Cardiac muscle cell (in vitro differentiated cells and primary cell): Measurements from ENCODE around the gene OPTC. TPM values are rescaled to one million over a fixed set of nuclear protein-coding genes. Genes with fewer than 3 reads are reported as not detected.

Experiments used
- DNase-seq, 2 donors: peaks; one replicate each; pipeline versions ENCODE4 v3.0.0 to v3.0.0-alpha.2; 2010 to 2017; ENCODE audit warnings: low read depth in 1 of 2, low spot score in 1 of 2
- H3K27ac ChIP-seq: fragments of 200-600 bp; sonication (generic); 2 replicates; pipeline ENCODE4 v1.5.1; 2016
- H3K27me3 ChIP-seq: fragments of 200-600 bp; sonication (generic); 2 replicates; pipeline ENCODE4 v1.6.0; 2016; ENCODE audit warnings: control low read depth
- H3K36me3 ChIP-seq: fragments of 200-600 bp; sonication (generic); 2 replicates; pipeline ENCODE4 v1.5.1; 2016; ENCODE audit warnings: control low read depth
- H3K4me1 ChIP-seq: fragments of 200-600 bp; sonication (generic); 2 replicates; pipeline ENCODE4 v1.8.1; 2017; ENCODE audit warnings: low read depth, mild to moderate bottlenecking, mixed run types
- H3K4me3 ChIP-seq: fragments of 200-600 bp; sonication (generic); 2 replicates; pipeline ENCODE4 v1.5.1; 2016; ENCODE audit warnings: mild to moderate bottlenecking
- H3K9me3 ChIP-seq: fragments of 200-600 bp; sonication (generic); 2 replicates; pipeline ENCODE4 v1.5.1; 2017; ENCODE audit warnings: low read depth, mild to moderate bottlenecking, control low read depth
- polyA plus RNA-seq: library from polyadenylated mRNA; unstranded; fragments of >200 nt; fragmentation: Nextera tagmentation; extraction: Ambion mirVana; gene quantifications from 2 replicates; pipeline ENCODE4 v1.2.1, GENCODE V29; 2016
- total RNA-seq: library from RNA; depleted of rRNA; stranded (reverse); fragments of >200 nt; gene quantifications from 2 replicates; pipeline ENCODE4 v1.2.3, GENCODE V29; 2016
- TF ChIP-seq, protein P1 (sequence below): IDR thresholded peaks from 2 replicates; pipeline ENCODE4 v1.5.1; 2012; ENCODE audit warnings: low read depth, mild to moderate bottlenecking, low read length

Gene OPTC
- total and polyA plus RNA-seq, 2 experiments from 2014 or later, result not detected

DNA sequence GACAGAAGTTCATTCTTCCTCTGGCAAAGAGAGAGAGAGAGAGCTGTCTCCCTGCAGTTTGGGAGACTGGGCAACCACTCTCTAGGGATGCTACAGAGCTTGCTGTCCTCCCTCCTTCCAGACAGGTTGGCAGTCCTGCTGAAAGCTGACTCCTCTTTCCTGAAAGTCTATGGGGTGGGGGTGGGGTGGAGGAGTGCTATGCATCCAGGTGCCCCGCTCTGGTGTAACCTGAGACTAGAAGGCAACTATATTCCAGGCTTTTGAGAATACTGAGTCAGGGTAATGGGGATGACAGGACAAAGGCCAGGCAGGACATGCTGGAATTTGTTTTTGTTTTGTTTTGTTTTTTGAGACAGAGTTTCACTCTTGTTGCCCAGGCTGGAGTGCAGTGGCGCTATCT is 55.4 kb downstream of the OPTC start:
- Histone ChIP-seq H3K4me1 (peaks cover 14% of the 10 kb centered on the region), H3K27me3 (no peaks in the 10 kb centered on the region), H3K9me3 (no peaks in the 10 kb centered on the region), H3K27ac (no peak overlapping the region), H3K4me3 (no peak overlapping the region), H3K36me3 (no peaks in the 10 kb centered on the region)
- no peak for DNase-seq
- TF ChIP-seq, protein P1, sequence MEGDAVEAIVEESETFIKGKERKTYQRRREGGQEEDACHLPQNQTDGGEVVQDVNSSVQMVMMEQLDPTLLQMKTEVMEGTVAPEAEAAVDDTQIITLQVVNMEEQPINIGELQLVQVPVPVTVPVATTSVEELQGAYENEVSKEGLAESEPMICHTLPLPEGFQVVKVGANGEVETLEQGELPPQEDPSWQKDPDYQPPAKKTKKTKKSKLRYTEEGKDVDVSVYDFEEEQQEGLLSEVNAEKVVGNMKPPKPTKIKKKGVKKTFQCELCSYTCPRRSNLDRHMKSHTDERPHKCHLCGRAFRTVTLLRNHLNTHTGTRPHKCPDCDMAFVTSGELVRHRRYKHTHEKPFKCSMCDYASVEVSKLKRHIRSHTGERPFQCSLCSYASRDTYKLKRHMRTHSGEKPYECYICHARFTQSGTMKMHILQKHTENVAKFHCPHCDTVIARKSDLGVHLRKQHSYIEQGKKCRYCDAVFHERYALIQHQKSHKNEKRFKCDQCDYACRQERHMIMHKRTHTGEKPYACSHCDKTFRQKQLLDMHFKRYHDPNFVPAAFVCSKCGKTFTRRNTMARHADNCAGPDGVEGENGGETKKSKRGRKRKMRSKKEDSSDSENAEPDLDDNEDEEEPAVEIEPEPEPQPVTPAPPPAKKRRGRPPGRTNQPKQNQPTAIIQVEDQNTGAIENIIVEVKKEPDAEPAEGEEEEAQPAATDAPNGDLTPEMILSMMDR, result no peak

DNA sequence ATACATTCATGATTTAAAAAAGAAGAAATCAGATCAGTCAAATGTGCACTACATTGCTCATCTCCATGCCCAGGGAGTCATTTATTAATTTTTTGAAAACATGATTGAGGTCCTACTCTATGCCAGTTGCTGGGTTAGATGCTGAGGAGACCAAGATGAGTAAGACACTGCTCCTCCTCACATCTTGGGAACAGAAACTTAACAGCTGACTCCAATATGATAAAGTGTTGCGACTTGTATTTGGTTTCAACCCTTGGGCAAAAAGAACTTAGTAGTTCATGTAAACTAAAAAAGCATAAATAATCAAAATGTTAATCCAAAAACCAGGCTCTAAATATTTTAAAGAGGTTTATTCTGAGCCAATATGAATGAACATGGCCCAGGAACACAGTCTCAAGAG is 56.9 kb downstream of the OPTC start:
- no peak for DNase-seq
- no peaks in the 10 kb centered on the region for H3K27me3 ChIP-seq
- H3K9me3 ChIP-seq, result no peaks in the 10 kb centered on the region
- TF ChIP-seq, protein P1, result no peak
- H3K4me3 ChIP-seq, result no peak overlapping the region
- H3K27ac ChIP-seq, result no peak overlapping the region
- peaks cover 30% of the 10 kb centered on the region for H3K4me1 ChIP-seq
- H3K36me3 ChIP-seq, result no peaks in the 10 kb centered on the region

DNA sequence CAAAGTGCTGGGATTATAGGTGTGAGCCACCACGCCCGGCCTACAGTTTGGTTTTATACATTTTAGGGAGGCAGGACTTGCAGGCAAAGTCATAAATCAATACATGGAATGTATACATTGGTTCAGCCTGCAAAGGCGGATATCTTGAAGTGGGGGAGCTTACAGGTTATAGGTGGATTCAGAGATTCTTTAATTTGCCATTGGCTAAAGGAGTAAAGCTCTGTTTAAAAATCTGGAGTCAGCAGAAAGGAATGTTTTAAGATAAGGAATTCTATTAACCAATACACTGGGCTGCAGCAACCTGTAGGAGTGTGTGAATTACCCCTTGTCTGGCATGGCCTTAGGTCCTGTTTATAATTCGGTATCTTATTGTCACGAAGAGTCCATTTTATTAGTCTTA is 57.6 kb downstream of the OPTC start:
- Histone ChIP-seq H3K4me3 (no peak overlapping the region), H3K4me1 (peaks cover 37% of the 10 kb centered on the region), H3K9me3 (no peaks in the 10 kb centered on the region), H3K36me3 (no peaks in the 10 kb centered on the region), H3K27ac (no peak overlapping the region), H3K27me3 (no peaks in the 10 kb centered on the region)
- TF ChIP-seq, protein P1, result no peak
- DNase-seq, result peak; percentile 19 to 69

DNA sequence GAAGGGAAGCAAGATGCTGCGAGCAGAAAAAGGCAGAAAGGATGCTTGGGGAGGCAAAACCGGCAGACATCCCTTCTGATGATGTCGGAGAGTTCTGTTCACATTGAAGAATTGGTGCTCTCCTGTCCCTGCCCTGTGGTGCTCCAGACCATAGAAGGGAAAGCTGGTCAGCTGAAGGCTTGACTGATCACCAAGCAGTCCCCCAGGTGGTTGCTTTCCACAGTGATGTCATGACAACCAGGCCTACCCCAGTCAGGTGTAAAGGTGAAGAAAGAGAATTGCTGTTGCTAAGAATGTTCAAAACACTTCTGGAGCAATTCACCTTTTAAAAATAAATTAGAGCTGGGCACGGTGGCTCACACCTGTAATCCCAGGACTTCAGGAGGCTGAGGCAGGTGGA is 59.5 kb downstream of the OPTC start:
- TF ChIP-seq, protein P1, result no peak
- DNase-seq, result no peak
- Histone ChIP-seq H3K27ac (no peak overlapping the region), H3K4me3 (no peak overlapping the region), H3K36me3 (no peaks in the 10 kb centered on the region), H3K27me3 (no peaks in the 10 kb centered on the region), H3K9me3 (no peaks in the 10 kb centered on the region), H3K4me1 (peaks cover 48% of the 10 kb centered on the region)

DNA sequence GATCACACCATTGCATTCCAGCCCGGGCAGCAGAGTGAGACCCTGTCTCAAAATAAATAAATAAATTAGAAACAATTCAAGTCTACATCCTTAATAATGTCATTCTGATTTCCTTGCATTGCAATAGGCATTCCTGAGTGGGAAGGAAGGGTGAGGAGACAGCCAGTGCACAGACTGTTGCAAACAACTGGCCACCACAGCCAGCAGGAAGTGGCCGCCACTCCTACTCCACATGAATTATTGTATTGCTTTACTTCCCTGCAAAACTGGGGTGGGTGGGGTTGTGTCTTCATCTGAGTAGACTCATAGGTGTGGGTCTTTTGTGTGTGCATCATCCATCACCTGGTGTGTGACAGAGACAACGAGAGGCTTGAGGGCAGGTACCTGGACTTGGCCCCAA is 60.1 kb downstream of the OPTC start:
- no peak overlapping the region for H3K4me3 ChIP-seq
- H3K9me3 ChIP-seq, result no peaks in the 10 kb centered on the region

More for the DNA sequence above, 60.1 kb downstream of the OPTC start:
- Histone ChIP-seq H3K4me1 (peaks cover 53% of the 10 kb centered on the region), H3K27ac (no peak overlapping the region), H3K27me3 (no peaks in the 10 kb centered on the region), H3K36me3 (no peaks in the 10 kb centered on the region)
- TF ChIP-seq, protein P1, result no peak
- DNase-seq, result no peak
